HG03159 (cell line): ENCODE measurements around the gene MICAL3.

ENCODE experiments used
- ATAC-seq: cut with Tn5 transposase; IDR thresholded peaks from one replicate; pipeline ENCODE4 v1.9.1; 2021; ENCODE audit warnings: mild to moderate bottlenecking, moderate library complexity; ENCODE audit not compliant: unreplicated experiment

The MICAL3 gene

DNA sequence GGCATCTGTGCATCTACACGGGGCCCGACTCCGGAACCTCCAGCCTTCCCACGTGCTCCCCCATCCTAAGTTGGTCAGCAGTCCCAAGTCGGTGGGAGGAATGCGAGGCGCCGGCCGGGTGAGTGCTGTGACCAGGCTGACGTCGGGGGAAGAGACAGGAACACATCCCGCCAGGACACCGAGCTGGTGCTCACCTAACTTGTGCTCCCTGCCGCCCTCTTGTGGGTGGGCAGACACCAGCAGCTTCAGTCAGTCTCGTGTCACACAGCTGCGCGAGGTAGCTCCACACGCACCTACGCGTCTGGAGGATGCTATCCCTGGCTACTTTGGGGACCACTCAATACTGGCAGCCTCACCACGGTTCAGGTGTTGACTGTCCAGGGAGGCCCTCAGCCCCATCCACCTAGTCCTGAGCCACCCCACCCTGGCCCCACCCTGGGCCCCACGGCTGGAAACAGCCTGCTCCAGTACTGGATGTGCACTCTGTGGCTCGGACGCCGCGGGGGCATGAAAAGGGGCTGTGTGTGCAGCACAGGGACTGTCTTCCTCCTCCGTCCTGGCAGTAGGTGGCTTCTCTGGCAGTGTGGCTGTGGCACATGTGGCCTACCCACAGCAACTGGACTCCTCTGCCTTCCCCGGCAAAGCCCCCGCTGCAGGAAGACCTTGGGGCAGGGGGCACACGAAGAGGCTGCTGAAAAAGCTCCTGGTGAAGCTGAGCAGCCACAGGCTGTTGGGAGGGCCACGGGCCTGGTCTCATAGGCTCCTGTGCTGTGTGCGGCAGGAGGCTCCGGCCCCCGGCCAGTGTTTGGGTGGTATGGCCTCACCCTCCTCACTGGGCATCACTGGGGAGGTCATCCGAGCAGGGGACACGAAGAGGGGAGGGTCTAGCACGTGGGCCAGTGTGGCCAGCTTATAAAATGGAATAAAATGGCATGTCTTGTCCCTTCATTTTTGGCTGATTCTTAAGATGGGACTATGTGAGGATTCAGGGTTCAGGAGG lies 238.9 kb downstream of the MICAL3 start:
- no peak for ATAC-seq

DNA sequence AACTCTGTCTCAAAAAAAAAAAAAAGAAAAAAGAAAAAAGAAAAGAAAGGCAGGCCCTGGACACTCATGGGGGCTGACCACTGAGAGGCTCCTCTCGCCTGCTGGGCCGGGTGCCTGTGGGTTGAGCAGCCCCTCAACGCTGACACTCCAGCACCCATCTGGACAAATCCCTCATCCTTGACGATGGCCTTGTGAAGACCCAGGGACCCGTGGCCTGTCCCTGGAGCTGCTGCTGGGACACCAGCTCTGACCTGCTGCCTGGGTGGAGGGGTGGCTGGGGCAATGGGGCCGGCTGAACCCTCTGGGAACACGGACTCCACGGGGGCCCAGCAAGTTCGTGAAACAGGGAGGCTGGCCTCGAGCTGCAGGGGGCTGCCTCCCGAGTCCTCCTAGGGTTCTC lies 239.6 kb downstream of the MICAL3 start:
- no peak for ATAC-seq

GRCh38 chr22:17783773-17784480 lies 240.4 kb downstream of the MICAL3 start:
- ATAC-seq: no peak

DNA sequence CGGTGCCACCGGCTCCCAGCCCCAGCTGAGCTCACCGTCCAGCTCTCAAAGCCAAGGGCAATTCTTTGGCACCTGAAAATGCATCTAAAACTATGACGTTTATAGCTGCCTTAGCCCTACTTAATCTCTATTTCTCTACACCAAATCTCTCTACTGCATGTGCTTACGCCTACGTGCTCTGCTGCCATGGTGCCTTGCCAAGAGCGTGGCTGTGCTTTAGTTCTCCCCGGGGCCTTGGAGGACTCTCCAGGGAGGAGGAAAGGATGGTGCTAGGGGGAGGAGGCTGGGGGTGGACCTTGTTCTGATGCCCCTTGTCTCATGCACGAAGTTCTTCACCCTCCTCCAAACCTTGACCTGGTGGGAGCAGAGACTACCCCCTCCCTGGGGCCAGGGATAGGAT lies 241.0 kb downstream of the MICAL3 start:
- no peak for ATAC-seq

DNA sequence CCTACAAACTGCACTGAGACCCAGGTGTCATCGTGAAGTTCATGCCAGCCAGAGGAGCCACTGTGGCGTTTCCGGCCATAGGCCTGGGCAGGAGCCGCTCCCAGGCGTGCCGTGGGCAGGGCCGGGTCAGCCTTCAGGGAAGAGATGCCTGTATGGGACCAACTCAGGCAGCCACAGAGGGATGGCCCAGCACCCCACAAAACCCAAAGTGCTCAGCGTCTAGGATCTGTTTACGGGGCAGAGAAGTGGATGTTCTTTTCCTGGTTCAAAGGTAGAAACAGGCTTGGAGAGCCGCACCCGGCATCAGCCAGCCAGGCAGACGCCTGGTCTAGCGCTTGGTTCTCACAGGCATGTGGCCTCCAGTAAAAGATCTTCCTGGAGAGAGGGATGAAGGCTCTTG lies 241.7 kb downstream of the MICAL3 start:
- no peak for ATAC-seq

- no peak for ATAC-seq
These were observed 242.2 kb downstream of the MICAL3 start for GRCh38 chr22:17782158-17782557.

- ATAC-seq: no peak
These were observed 242.9 kb downstream of the MICAL3 start for GRCh38 chr22:17781319-17782031.

GRCh38 chr22:17780741-17781318 lies 243.5 kb downstream of the MICAL3 start:
- no peak for ATAC-seq

DNA sequence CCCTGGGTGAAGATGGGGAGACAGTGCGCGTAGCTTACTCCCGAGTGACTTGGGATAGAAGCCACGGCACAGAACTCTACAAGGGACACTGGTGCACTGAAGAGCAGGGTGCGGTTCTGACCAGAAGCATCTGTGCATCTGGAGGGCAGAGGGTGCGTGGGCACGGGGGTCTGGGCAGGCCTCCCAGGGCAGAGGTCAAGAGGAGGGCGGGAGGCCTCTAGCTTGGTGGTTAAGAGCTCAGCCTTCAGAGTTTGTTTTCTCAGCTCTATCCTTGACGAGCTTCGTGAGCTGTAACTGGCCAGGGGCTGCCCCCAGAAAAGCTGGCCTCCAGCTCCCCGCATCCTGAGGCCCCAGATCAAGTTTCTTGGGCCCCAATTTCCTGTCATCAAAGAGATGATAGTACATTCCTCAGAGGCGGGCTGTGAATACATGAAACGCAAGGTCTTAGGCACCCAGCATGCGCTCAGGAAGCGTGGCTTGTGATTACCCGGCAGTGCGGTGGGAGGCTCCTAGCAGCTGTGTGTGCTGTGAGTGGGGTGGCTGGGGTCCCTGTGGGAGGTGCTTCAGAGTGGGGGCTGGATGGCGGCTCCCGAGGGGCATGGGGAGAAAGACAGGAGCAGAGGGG lies 244.1 kb downstream of the MICAL3 start:
- no peak for ATAC-seq

- ATAC-seq: no peak
These were observed 244.9 kb downstream of the MICAL3 start for GRCh38 chr22:17779286-17780115.

DNA sequence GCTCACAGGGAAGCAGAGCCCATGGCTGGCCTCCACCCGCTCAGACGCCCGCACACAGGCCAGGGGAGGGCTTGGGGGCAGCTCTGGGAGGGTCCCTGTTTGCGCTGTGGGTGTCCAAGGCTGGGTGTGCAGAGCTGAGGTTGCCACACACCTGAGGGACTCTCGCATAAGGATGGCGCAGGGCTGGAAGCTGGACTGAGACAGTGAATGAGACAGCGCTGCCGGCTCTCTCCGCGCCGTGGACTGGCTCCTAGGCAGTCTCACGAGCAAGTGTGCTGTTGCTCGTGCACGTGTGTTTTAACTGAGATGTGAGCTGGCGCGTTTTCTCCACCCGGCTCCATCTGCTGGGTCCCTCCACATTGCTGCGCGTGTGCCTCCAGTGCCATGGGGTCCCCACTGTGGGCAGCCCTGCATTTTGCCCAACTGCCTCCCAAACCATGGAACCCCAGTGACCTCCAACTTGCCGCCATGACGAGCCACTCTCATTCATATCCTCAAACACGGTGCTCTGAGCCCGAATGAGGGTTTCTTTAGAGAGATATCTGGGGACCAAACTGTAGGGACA lies 245.9 kb downstream of the MICAL3 start:
- ATAC-seq: no peak

- ATAC-seq: no peak
These were observed 246.7 kb downstream of the MICAL3 start for GRCh38 chr22:17777717-17778044.

GRCh38 chr22:17777005-17777716 lies 247.2 kb downstream of the MICAL3 start:
- ATAC-seq: peak; percentile 33

DNA sequence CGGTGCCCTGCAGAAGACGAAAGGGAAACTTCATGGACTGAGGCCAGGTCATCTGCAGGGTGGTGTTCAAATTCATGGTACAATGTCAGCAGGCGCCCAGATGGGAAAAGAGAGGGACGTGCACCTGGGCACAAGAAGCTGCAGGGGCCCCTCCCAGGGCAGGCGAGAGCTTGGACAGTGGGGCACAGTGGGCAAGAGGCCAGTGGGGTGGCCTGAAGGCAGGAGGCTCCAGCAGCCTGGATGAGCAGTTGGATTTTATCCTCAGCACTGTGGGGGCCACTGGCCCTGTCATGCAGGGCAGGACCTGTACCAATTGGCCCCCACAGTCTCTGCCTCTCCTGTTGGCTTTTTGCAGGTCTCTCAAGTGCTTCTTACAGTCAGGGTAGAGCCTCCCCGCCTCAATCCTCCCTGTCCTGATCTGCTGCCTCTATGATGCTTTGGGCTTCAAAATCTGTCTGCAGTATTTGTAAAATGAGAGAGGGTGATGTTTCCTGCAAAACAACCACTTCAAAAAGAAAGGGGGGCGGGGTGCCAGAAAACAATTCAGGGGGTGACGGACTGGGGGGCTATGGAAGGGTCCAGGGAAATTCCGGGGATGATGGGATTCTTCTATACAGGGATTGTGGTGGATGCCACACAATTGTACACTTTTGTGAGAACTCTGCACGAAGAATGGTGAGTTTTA lies 248.4 kb downstream of the MICAL3 start:
- ATAC-seq: no peak

- ATAC-seq: no peak
These were observed 249.3 kb downstream of the MICAL3 start for GRCh38 chr22:17774926-17775685.

GRCh38 chr22:17774206-17774925 lies 250.0 kb downstream of the MICAL3 start, which contains the start of gene BID:
Gene BID, minus strand, starts transcription at chr22:17774469. Its CDS starts 24,353 bp downstream, at chr22:17750116.
- no peak for ATAC-seq
